A673 (cell line): ENCODE data around the gene STOX2. TPM values are rescaled to one million over a fixed set of nuclear protein-coding genes. Genes with fewer than 3 reads are reported as not detected.

Source experiments
- BruUV-seq: library from RNA; stranded (reverse); fragments of 400-500 nt; replicated peaks from 2 replicates; lab custom pipeline; 2021; lab: Mats Ljungman, UMichigan
- CTCF ChIA-PET: fragments of 300-600 bp; sonication (Branson Sonifier 250); formaldehyde crosslinking; loops from one replicate; lab custom pipeline; 2022; ENCODE audit warnings: antibody characterized with exemption; lab: Charles Lee
- POLR2A ChIA-PET: fragments of 300-600 bp; sonication (Branson Sonifier 250); formaldehyde crosslinking; loops from one replicate; lab custom pipeline; 2022; ENCODE audit warnings: antibody characterized with exemption; ENCODE audit not compliant: low non-redundant PET; lab: Charles Lee
- DNase-seq: peaks from one replicate; pipeline ENCODE4 v3.0.0-alpha.2; 2015; ENCODE audit warnings: low spot score
- H3K27ac ChIP-seq: fragments of 200-600 bp; sonication (generic); 2 replicates; pipeline ENCODE4 v1.5.1; 2016; ENCODE audit warnings: mixed run types, low read depth, mild to moderate bottlenecking, mixed read lengths, antibody characterized with exemption, low read length; ENCODE audit not compliant: poor library complexity, severe bottlenecking
- H3K27me3 ChIP-seq: fragments of 200-600 bp; sonication (generic); replicated peaks from 2 replicates; pipeline ENCODE4 v1.6.1; 2017; ENCODE audit warnings: mixed run types, low read depth, mild to moderate bottlenecking, mixed read lengths, antibody characterized with exemption, low read length; ENCODE audit not compliant: insufficient read depth, poor library complexity
- H3K36me3 ChIP-seq: fragments of 200-600 bp; sonication (generic); 2 replicates; pipeline ENCODE4 v1.6.1; 2016; ENCODE audit warnings: mixed run types, mild to moderate bottlenecking, mixed read lengths, antibody characterized with exemption, low read length; ENCODE audit not compliant: insufficient read depth, poor library complexity, severe bottlenecking
- H3K4me1 ChIP-seq: fragments of 200-600 bp; sonication (generic); 2 replicates; pipeline ENCODE4 v1.6.1; 2017; ENCODE audit warnings: mixed run types, mild to moderate bottlenecking, mixed read lengths, antibody characterized with exemption, low read length; ENCODE audit not compliant: insufficient read depth, poor library complexity, severe bottlenecking
- H3K4me3 ChIP-seq: fragments of 200-600 bp; sonication (generic); 2 replicates; pipeline ENCODE4 v1.5.1; 2016; ENCODE audit warnings: low read depth, mixed run types, mild to moderate bottlenecking, mixed read lengths, low read length; ENCODE audit not compliant: poor library complexity, severe bottlenecking
- H3K9me3 ChIP-seq: fragments of 200-600 bp; sonication (generic); 2 replicates; pipeline ENCODE4 v1.6.1; 2016; ENCODE audit warnings: mixed run types, low read depth, mild to moderate bottlenecking, mixed read lengths, antibody characterized with exemption, low read length; ENCODE audit not compliant: poor library complexity, severe bottlenecking
- CTCF ChIP-seq: fragments of 300-800, 200-600 bp; sonication (generic); conservative IDR thresholded peaks from 2 replicates; pipeline ENCODE4 v1.5.1; 2017; ENCODE audit warnings: low read depth, mild to moderate bottlenecking, antibody characterized with exemption, low read length, moderate library complexity, mixed read lengths
- EZH2 ChIP-seq: fragments of 200-600 bp; sonication (generic); IDR thresholded peaks from 2 replicates; pipeline ENCODE4 v1.6.1; 2017; ENCODE audit warnings: borderline replicate concordance, low read depth, mild to moderate bottlenecking, mixed read lengths, antibody characterized with exemption, low read length; ENCODE audit not compliant: poor library complexity, severe bottlenecking
- intact Hi-C: fragments of 100-400 bp; cut with micrococcal nuclease; formaldehyde crosslinking; loops from one replicate; pipeline ENCODE4 v1.10.0; 2022; ENCODE audit not compliant: unreplicated experiment
- total RNA-seq: library from RNA; stranded (reverse); gene quantifications from 2 replicates; pipeline ENCODE4 v1.2.3, GENCODE V29; 2021

Gene STOX2
- total RNA-seq, 1 experiment from 2014 or later, result 2.9 TPM

GRCh38 chr4:183857040-183857439 lies 48.1 kb upstream of the STOX2 start:
- TF ChIP-seq CTCF (no peak), EZH2 (no peak)
- BruUV-seq, result no TSS peak
- DNase-seq, result no peak
- intact Hi-C loops, result no loop called here
- H3K27ac ChIP-seq, result no peak overlapping the region
- H3K9me3 ChIP-seq, result no peaks in the 10 kb centered on the region
- H3K4me3 ChIP-seq, result no peak overlapping the region
- no peaks in the 10 kb centered on the region for H3K36me3 ChIP-seq
- POLR2A ChIA-PET, result no interaction called here
- CTCF ChIA-PET, result no interaction called here
- no peaks in the 10 kb centered on the region for H3K27me3 ChIP-seq
- H3K4me1 ChIP-seq, result no peaks in the 10 kb centered on the region

GRCh38 chr4:183858011-183858615 lies 47.0 kb upstream of the STOX2 start:
- Histone ChIP-seq H3K4me1 (no peaks in the 10 kb centered on the region), H3K27me3 (no peaks in the 10 kb centered on the region), H3K27ac (no peak overlapping the region), H3K4me3 (no peak overlapping the region), H3K9me3 (no peaks in the 10 kb centered on the region), H3K36me3 (no peaks in the 10 kb centered on the region)
- BruUV-seq, result no TSS peak
- POLR2A ChIA-PET, result no interaction called here
- intact Hi-C loops, result no loop called here
- TF ChIP-seq CTCF (no peak), EZH2 (no peak)
- CTCF ChIA-PET, result no interaction called here
- no peak for DNase-seq

GRCh38 chr4:183860119-183860518 lies 45.0 kb upstream of the STOX2 start:
- intact Hi-C loops, result no loop called here
- BruUV-seq, result no TSS peak
- H3K4me3 ChIP-seq, result no peak overlapping the region
- H3K36me3 ChIP-seq, result no peaks in the 10 kb centered on the region
- CTCF ChIA-PET, result no interaction called here
- no peaks in the 10 kb centered on the region for H3K9me3 ChIP-seq
- no peaks in the 10 kb centered on the region for H3K4me1 ChIP-seq
- TF ChIP-seq CTCF (no peak), EZH2 (no peak)
- POLR2A ChIA-PET, result interaction anchor here (0.7 kb wide), 1 partner anchor 359 kb away, joined by 5 read pairs; no protein-coding TSS in a partner anchor
- no peak overlapping the region for H3K27ac ChIP-seq
- H3K27me3 ChIP-seq, result no peaks in the 10 kb centered on the region
- no peak for DNase-seq
